ENCODE results near the gene FXYD6.

Gene FXYD6

DNA sequence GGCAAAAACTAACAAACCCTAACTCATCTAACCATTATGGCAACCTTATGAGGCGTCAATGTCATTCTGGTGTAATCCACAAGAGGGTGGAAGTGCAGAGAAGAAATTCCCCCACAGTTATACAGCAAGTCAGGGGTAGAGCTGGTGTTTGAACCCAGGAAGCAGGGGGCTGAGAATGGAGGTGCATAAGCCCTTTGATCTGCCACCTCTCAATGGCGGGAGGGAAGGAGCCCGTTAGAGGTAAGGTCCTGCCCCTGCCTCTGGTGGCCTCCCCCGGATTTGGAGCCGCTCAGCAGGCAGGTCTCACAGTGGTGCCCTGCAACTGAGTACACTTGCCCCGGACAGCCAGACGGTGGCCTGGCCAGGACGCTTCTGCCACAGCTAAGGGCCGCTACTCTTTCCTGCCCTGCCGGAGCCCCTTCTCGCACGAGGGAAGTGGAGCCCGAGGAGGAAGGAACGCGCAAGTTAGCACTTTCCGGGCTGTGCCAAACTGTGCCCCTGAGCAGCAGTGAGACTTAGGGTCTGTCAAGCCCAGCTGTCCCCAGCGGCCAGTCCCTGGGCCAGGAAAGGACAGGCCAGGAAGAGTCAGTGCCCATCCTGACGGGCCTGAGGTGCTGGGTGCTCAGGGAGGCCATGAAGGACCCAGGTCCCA, 53.0 kb downstream of the FXYD6 start:
- H3K79me2 ChIP-seq, result no peaks in the 10 kb centered on the region
- no peak overlapping the region for H2AFZ ChIP-seq
- TF ChIP-seq CTCF (IDR thresholded peaks at IDR 0.05), result no peak
- no peak overlapping the region for H3K27ac ChIP-seq
- no peak overlapping the region for H3K4me3 ChIP-seq (ENCODE audit: low read depth, low read length)
- no peaks in the 10 kb centered on the region for H3K4me1 ChIP-seq
- H3K36me3 ChIP-seq (ENCODE audit: control insufficient read depth, insufficient read depth, low read length), result no peaks in the 10 kb centered on the region
- H3K4me2 ChIP-seq (ENCODE audit: low read length), result no peak overlapping the region
- no peaks in the 10 kb centered on the region for H3K27me3 ChIP-seq (ENCODE audit: control insufficient read depth, insufficient read depth, low read length)
- no peaks in the 10 kb centered on the region for H3K9me3 ChIP-seq (ENCODE audit: control insufficient read depth, low read length)
- H3K9ac ChIP-seq, result no peak overlapping the region

GRCh38 chr11:117822074-117823033, 54.1 kb downstream of the FXYD6 start:
- H3K27me3 ChIP-seq (ENCODE audit: control insufficient read depth, insufficient read depth, low read length), result no peaks in the 10 kb centered on the region
- H3K4me3 ChIP-seq (ENCODE audit: low read depth, low read length), result no peak overlapping the region
- H3K4me1 ChIP-seq, result no peaks in the 10 kb centered on the region
- no peak for TF ChIP-seq CTCF (IDR thresholded peaks at IDR 0.05)
- no peaks in the 10 kb centered on the region for H3K36me3 ChIP-seq (ENCODE audit: control insufficient read depth, insufficient read depth, low read length)
- no peak overlapping the region for H3K9ac ChIP-seq
- H2AFZ ChIP-seq, result no peak overlapping the region
- no peak overlapping the region for H3K27ac ChIP-seq
- no peaks in the 10 kb centered on the region for H3K79me2 ChIP-seq
- H3K4me2 ChIP-seq (ENCODE audit: low read length), result no peak overlapping the region
- H3K9me3 ChIP-seq (ENCODE audit: control insufficient read depth, low read length), result no peaks in the 10 kb centered on the region

GRCh38 chr11:117821431-117821830, 55.0 kb downstream of the FXYD6 start:
- H3K27me3 ChIP-seq (ENCODE audit: control insufficient read depth, insufficient read depth, low read length), result no peaks in the 10 kb centered on the region
- no peaks in the 10 kb centered on the region for H3K4me1 ChIP-seq
- no peak for TF ChIP-seq CTCF (IDR thresholded peaks at IDR 0.05)
- no peak overlapping the region for H3K4me2 ChIP-seq (ENCODE audit: low read length)
- no peaks in the 10 kb centered on the region for H3K36me3 ChIP-seq (ENCODE audit: control insufficient read depth, insufficient read depth, low read length)
- H3K4me3 ChIP-seq (ENCODE audit: low read depth, low read length), result no peak overlapping the region
- H2AFZ ChIP-seq, result no peak overlapping the region
- no peak overlapping the region for H3K27ac ChIP-seq
- H3K9ac ChIP-seq, result no peak overlapping the region
- no peaks in the 10 kb centered on the region for H3K79me2 ChIP-seq
- H3K9me3 ChIP-seq (ENCODE audit: control insufficient read depth, low read length), result no peaks in the 10 kb centered on the region

GRCh38 chr11:117820516-117820915, 55.9 kb downstream of the FXYD6 start:
- no peak overlapping the region for H3K4me2 ChIP-seq (ENCODE audit: low read length)
- H3K79me2 ChIP-seq, result no peaks in the 10 kb centered on the region
- H3K9ac ChIP-seq, result no peak overlapping the region
- no peaks in the 10 kb centered on the region for H3K4me1 ChIP-seq
- H2AFZ ChIP-seq, result no peak overlapping the region
- H3K36me3 ChIP-seq (ENCODE audit: control insufficient read depth, insufficient read depth, low read length), result no peaks in the 10 kb centered on the region
- no peak overlapping the region for H3K27ac ChIP-seq
- H3K27me3 ChIP-seq (ENCODE audit: control insufficient read depth, insufficient read depth, low read length), result no peaks in the 10 kb centered on the region
- no peak for TF ChIP-seq CTCF (IDR thresholded peaks at IDR 0.05)
- H3K9me3 ChIP-seq (ENCODE audit: control insufficient read depth, low read length), result no peaks in the 10 kb centered on the region
- H3K4me3 ChIP-seq (ENCODE audit: low read depth, low read length), result no peak overlapping the region

Data from parathyroid adenoma (tissue), 2 donors.